CD14-positive monocyte (primary cell): ENCODE measurements around the gene PRKACA. TPM values are rescaled to one million over a fixed set of nuclear protein-coding genes. Genes with fewer than 3 reads are reported as not detected.

Source experiments
- DNase-seq, 3 donors: peaks; one replicate each; pipeline ENCODE4 v3.0.0-alpha.2; 2011 to 2022
- H2AFZ ChIP-seq: 2 replicates; pipeline ENCODE4 v1.6.0; 2012; ENCODE audit warnings: mild to moderate bottlenecking, low read depth, low read length, inconsistent platforms; ENCODE audit not compliant: insufficient read depth, poor library complexity, severe bottlenecking
- H3K27ac ChIP-seq, 2 donors: 1 replicate in 1 of 2; 2 replicates in 1 of 2; pipeline ENCODE4 v1.5.1; 2012 to 2013; ENCODE audit warnings: low read length in 2 of 2, control low read depth in 1 of 2, inconsistent platforms in 1 of 2, low read depth in 1 of 2, mild to moderate bottlenecking in 1 of 2
- H3K27me3 ChIP-seq, 2 donors: one replicate each; pipeline versions ENCODE4 v1.6.0 to v1.6.1; 2011 to 2013; ENCODE audit warnings: low read length in 2 of 2; ENCODE audit not compliant: control insufficient read depth in 2 of 2, insufficient read depth in 2 of 2
- H3K36me3 ChIP-seq, 2 donors: replicated peaks in 1 of 2; 1 replicate in 1 of 2; 2 replicates in 1 of 2; pipeline versions ENCODE4 v1.5.1 to v1.6.1; 2012 to 2013; ENCODE audit warnings: low read length in 2 of 2, control low read depth in 1 of 2, inconsistent platforms in 1 of 2, mild to moderate bottlenecking in 1 of 2; ENCODE audit not compliant: insufficient read depth in 2 of 2, control insufficient read depth in 1 of 2
- H3K4me1 ChIP-seq, 2 donors: 1 replicate in 1 of 2; 2 replicates in 1 of 2; pipeline versions ENCODE4 v1.5.1 to v1.6.1; 2012 to 2013; ENCODE audit warnings: low read length in 2 of 2, control low read depth in 1 of 2, inconsistent platforms in 1 of 2, mild to moderate bottlenecking in 1 of 2, moderate library complexity in 1 of 2; ENCODE audit not compliant: insufficient read depth in 2 of 2, control insufficient read depth in 1 of 2
- H3K4me2 ChIP-seq: replicated peaks from 2 replicates; pipeline ENCODE3; 2012; ENCODE audit warnings: low read length, moderate library complexity, mild to moderate bottlenecking; ENCODE audit not compliant: poor library complexity, severe bottlenecking; ENCODE audit errors: extremely low read depth
- H3K4me3 ChIP-seq, 3 experiments: fragments of 200-600 bp in 1 of 3; sonication (generic) in 1 of 3; replicated peaks in 1 of 3; 1 replicate in 2 of 3; 2 replicates in 1 of 3; pipeline ENCODE4 v1.5.1; 2011 to 2013; ENCODE audit warnings: low read length in 3 of 3, mild to moderate bottlenecking in 3 of 3, control low read depth in 2 of 3, low read depth in 2 of 3, inconsistent platforms in 1 of 3, moderate library complexity in 1 of 3
- H3K79me2 ChIP-seq: 2 replicates; pipeline ENCODE4 v1.6.0; 2012; ENCODE audit warnings: mild to moderate bottlenecking, control low read depth, inconsistent platforms, low read length, moderate library complexity; ENCODE audit not compliant: insufficient read depth
- H3K9ac ChIP-seq: 2 replicates; pipeline ENCODE4 v1.6.0; 2017; ENCODE audit warnings: low read length, mild to moderate bottlenecking; ENCODE audit not compliant: insufficient read depth, poor library complexity, severe bottlenecking
- H3K9me3 ChIP-seq, 2 donors: replicated peaks in 1 of 2; 1 replicate in 1 of 2; 2 replicates in 1 of 2; pipeline versions ENCODE4 v1.5.1 to v1.6.1; 2012 to 2013; ENCODE audit warnings: low read length in 2 of 2, control low read depth in 1 of 2; ENCODE audit not compliant: control insufficient read depth in 1 of 2, insufficient read depth in 1 of 2
- H4K20me1 ChIP-seq: 2 replicates; pipeline ENCODE4 v1.6.0; 2012; ENCODE audit warnings: mild to moderate bottlenecking, low read length, control low read depth, moderate library complexity; ENCODE audit not compliant: insufficient read depth
- H3K27ac Mint-ChIP-seq, 7 donors: one replicate each; pipeline ENCODE4 v1.8.0; 2020; ENCODE audit warnings: mild to moderate bottlenecking in 7 of 7, mixed read lengths in 7 of 7, moderate library complexity in 6 of 7, inconsistent platforms in 2 of 7
- H3K27me3 Mint-ChIP-seq, 3 donors: one replicate each; pipeline ENCODE4 v1.8.0; 2021 to 2022; ENCODE audit warnings: low read depth in 3 of 3, mild to moderate bottlenecking in 3 of 3, mixed read lengths in 3 of 3, moderate library complexity in 3 of 3, inconsistent platforms in 1 of 3
- H3K36me3 Mint-ChIP-seq, 2 donors: one replicate each; pipeline ENCODE4 v1.8.0; 2020; ENCODE audit warnings: mixed read lengths in 2 of 2, inconsistent platforms in 1 of 2, mild to moderate bottlenecking in 1 of 2
- H3K4me1 Mint-ChIP-seq: one replicate; pipeline ENCODE4 v1.8.0; 2020; ENCODE audit warnings: mild to moderate bottlenecking, mixed read lengths
- H3K4me3 Mint-ChIP-seq, 2 donors: one replicate each; pipeline ENCODE4 v1.8.0; 2020; ENCODE audit warnings: mild to moderate bottlenecking in 2 of 2, mixed read lengths in 2 of 2, moderate library complexity in 1 of 2
- H3K9me3 Mint-ChIP-seq, 7 donors: one replicate each; pipeline ENCODE4 v1.8.0; 2020 to 2022; ENCODE audit warnings: mixed read lengths in 7 of 7, mild to moderate bottlenecking in 6 of 7, moderate library complexity in 6 of 7, inconsistent platforms in 2 of 7
- CTCF ChIP-seq: fragments of 200-600 bp; IDR thresholded peaks from one replicate; pipeline ENCODE4 v1.8.0; 2022; ENCODE audit warnings: antibody characterized with exemption, mild to moderate bottlenecking
- WGBS: methylation state at CpG from one replicate; pipeline ENCODE4 v1.1.5; 2013; ENCODE audit warnings: missing lambda C conversion rate; ENCODE audit not compliant: insufficient coverage; 5-methylcytosine and 5-hydroxymethylcytosine counted together
- intact Hi-C, 2 donors: fragments of 100-400 bp; cut with micrococcal nuclease; formaldehyde crosslinking; loops; one replicate each; pipeline versions ENCODE4 v1.15.0 to v1.15.1; 2023
- polyA plus RNA-seq, 3 donors: library from polyadenylated mRNA; depleted of rRNA in 1 of 3; unstranded in 2 of 3; stranded (reverse) in 1 of 3; fragments of 300-500 nt in 2 of 3; fragments of >200 nt in 1 of 3; fragmentation: Illumina TruSeq in 2 of 3; gene quantifications; 1 replicate in 2 of 3; 2 replicates in 1 of 3; pipeline ENCODE4 v1.2.3, GENCODE V29; 2012 to 2021

The PRKACA gene
- polyA plus RNA-seq, 3 donors, result 2.0 to 231 (median 3.8) TPM

- Histone ChIP-seq H3K4me1 (peaks cover 11 to 14% of the 10 kb centered on the region in 2 donors), H3K79me2 (peaks cover 2% of the 10 kb centered on the region), H4K20me1 (peaks cover 63% of the 10 kb centered on the region), H3K27ac (no peak overlapping the region), H3K9me3 (peaks cover 6 to 8% of the 10 kb centered on the region in 2 donors), H3K4me2 (no peak overlapping the region), H3K9ac (no peak overlapping the region), H3K4me3 (no peak overlapping the region), H3K27me3 (no peaks in the 10 kb centered on the region), H3K36me3 (peaks cover 29 to 41% of the 10 kb centered on the region in 2 donors), H2AFZ (no peak overlapping the region)
- TF ChIP-seq CTCF, result no peak
- Mint-ChIP-seq H3K27me3 (no peaks in the 10 kb centered on the region), H3K9me3 (peaks cover 0 to 11% (median 7%) of the 10 kb centered on the region in 7 donors), H3K4me1 (peaks cover 9% of the 10 kb centered on the region), H3K4me3 (no peak overlapping the region), H3K36me3 (peaks cover 37 to 47% of the 10 kb centered on the region in 2 donors), H3K27ac (peak overlapping the region in 1 of 7 donors; percentile 33)
- intact Hi-C loops, result loop anchor here in 1 of 2 donors (5.0 kb wide), 1 partner anchor 42 kb away; the partner anchor contains the start of gene ASF1B
- no peak for DNase-seq
- 93% methylated on average over 4 of the region's 7 CpGs for WGBS
These were observed 22.7 kb downstream of the PRKACA start for GRCh38 chr19:14094854-14095253.

- WGBS, result 93% methylated on average over 5 of the region's 9 CpGs
- Histone ChIP-seq H3K27ac (no peak overlapping the region), H2AFZ (no peak overlapping the region), H3K9me3 (peaks cover 6 to 8% of the 10 kb centered on the region in 2 donors), H3K36me3 (peaks cover 27 to 37% of the 10 kb centered on the region in 2 donors), H3K4me3 (no peak overlapping the region), H3K27me3 (peaks cover 0 to 2% of the 10 kb centered on the region in 2 donors), H3K9ac (no peak overlapping the region), H3K4me1 (peaks cover 18 to 23% of the 10 kb centered on the region in 2 donors), H4K20me1 (peaks cover 65% of the 10 kb centered on the region), H3K4me2 (no peak overlapping the region), H3K79me2 (peaks cover 7% of the 10 kb centered on the region)
- no peak for TF ChIP-seq CTCF
- intact Hi-C loops, result loop anchor here in 1 of 2 donors (5.0 kb wide), 1 partner anchor 44 kb away; the partner anchor contains the start of gene ASF1B
- Mint-ChIP-seq H3K4me1 (peaks cover 15% of the 10 kb centered on the region), H3K9me3 (peaks cover 0 to 14% (median 9%) of the 10 kb centered on the region in 7 donors), H3K27me3 (peaks cover 0 to 6% (median 5%) of the 10 kb centered on the region in 3 donors), H3K36me3 (peaks cover 39 to 45% of the 10 kb centered on the region in 2 donors), H3K27ac (peak overlapping the region in 1 of 7 donors; percentile 57), H3K4me3 (no peak overlapping the region)
- DNase-seq, result no peak
These were observed 24.3 kb downstream of the PRKACA start for GRCh38 chr19:14093117-14093823.
